AG08396 (cell line): Measurements from ENCODE around the gene SUSD2.
"Not testable (repeated sequence)": the region's sequence is repeated elsewhere in the genome, so short reads cannot be mapped to it uniquely, and the experiment has no call there.

Experiments
- DNase-seq: peaks from one replicate; pipeline ENCODE4 v3.0.0; 2012; ENCODE audit warnings: low spot score, mixed read lengths

The SUSD2 gene

DNA sequence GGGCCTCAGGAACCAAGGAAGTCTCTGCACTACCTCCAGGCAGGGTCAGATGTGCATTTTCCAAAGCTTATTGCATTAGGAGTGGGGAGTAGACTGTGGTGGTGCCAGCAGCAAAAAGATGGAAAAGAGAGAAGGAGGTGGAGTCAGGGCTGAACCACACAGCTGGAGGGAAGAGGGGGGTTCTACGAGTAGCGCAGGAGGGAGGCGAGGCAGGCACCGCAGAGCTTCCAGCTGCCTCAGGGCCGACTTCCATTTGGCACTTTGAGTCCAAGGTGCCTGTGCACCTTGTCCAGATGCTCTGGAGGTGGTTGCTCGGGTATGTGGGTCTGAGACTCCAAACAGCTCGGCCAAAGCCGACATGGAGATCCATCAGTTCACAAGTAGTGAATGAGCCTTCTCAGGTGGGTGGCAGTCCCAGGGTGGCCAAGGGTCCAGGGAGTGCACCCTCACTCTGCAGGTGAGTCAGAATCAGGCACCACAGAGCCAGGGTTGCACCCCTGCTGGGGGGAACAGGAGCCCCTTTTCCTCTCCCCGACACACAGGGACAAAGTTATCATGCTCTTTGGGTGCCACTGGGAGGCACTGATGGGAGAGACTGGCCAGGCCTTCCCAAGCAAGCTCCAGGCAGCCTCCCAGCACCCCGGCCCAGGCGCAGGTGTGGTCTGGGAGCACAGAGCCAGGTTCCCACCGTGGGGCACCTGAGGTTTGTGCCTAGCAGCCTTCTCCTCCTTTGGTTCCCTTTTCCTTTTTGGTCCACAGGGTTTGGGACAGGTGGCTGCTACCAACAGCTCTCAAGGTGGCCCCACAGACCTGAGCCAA is 33.4 kb downstream of the SUSD2 start:
- DNase-seq: no peak

DNA sequence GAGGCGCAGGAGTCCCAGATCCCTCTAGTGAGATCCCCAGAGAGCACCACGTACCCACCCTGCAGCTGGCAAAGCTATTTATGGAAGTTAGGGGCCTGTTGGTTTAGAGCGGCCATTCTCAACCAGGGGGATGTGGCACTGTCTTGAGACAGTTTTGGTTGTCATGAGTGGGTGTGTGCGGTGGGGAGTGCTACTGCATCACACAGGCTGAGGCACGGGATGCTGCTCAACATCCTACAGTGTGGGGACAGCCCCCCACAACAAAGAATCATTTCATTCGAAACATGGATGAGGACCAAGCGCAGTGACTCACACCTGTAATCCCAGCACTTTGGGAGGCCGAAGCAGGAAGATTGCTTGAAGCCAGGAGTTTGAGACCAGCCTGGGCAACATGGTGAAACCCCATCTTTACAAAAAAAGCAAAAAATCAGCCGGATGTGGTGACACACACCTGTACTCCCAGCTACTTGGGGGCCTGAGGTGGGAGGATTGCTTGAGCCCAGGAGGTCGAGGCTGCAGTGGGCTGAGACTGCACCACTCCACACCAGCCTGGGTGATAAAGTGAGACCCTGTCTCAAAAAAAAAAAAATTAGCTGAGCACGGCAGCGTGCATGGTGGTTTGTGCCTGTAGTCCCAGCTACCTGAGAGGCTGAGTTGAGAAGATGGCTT is 35.4 kb downstream of the SUSD2 start:
- DNase-seq: no peak

DNA sequence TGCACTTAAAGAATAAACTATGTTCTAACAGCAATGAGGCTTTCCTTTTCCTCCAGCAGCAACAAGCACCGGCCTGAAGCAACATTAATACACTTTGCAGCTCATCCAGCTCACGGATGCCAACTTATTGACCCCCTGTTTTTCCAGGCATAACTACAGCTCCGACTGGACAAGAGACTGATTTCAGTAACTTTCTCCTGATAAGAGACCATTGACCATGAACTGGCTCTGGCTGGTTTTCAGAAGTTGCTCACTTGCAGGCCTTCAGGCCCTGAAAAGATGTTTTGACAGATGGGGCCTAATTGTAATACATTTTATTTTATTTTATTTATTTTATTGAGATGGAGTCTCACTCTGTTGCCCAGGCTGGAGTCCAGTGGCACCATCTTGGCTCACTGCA is 36.1 kb downstream of the SUSD2 start:
- no peak for DNase-seq

DNA sequence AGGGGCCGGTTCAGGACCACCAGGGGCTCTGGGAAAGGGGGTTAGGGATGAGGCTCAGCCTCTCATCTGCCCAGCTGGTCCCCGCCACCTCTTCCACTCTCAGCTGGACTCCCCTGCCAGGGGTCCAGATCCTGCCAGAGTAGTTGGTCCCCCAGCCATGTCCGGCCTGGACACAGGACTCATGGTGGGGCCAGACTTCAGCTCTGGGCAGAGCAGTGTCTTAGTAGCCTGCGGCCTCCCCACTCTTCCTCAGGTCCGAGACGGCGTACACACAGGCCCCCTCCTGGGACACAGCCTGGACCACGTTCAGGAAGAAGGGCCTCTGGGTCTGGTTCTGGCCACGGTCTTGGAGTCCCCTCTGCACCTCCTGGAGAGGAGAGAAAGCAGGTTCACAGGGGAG is 38.5 kb downstream of the SUSD2 start:
- DNase-seq: no peak

DNA sequence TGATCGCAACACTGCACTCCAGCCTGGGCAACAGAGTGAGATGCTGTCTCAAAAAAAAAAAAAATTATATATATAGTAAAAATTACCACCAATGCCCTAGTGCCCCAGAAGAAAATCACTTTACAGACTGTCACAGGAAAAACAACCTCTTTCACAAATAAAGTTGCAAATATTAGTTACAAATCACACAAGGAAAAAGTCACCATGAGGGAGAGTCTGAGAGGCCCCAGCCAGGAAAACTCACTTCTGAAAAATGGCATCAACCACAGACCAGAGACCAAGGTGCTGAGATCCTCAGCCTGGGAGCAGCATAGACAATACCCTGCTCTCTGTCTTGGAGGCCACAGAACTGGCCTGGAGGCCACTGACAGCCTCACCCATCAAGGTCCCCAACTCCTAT is 43.2 kb downstream of the SUSD2 start:
- no peak for DNase-seq

DNA sequence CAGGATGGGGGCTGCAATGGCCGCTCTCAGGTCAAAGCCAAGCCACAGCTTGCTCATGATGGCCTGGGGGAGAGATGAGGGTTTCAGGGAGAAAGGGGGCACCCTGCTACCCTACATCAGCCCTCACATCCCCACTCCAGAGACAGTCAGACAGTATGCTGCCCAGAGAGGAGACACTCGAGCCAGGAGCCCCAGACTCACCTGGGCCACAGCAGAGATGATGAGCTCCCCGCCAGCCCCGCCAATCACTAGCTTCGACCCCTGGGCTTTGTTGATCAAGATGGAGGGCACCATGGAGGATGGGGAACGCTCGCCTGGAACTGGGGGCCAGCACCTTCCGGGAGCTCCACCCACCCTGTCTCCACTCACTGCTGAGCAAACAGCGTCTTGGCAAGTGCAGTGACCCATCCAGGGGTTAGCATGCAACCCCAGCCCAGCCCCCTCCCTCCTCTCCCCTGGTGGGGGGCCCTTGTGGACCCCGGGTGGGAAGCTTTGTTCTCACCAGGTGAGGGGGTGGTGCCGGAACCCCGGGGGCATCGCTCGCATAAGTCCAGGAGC is 43.8 kb downstream of the SUSD2 start:
- no peak for DNase-seq

DNA sequence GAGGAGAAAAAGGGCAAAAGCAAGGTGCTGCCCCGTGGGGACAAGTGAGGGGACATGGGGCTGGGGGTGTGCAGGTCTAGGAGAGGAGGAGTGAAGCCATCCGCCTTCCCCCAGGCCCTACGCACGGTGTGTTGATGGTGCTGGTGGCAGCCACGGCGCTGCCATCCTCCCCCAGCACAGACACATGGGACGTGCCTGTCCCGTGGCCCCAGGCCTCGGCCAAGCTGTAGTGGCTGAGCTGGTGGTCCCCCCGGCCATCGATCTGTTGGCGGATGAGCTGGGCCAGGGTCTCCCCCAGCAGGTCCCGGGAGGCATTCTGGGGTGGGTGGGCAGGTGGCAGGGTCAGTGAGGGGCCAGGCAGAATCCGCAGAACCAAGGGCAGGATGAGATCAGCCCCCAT is 44.7 kb downstream of the SUSD2 start:
- no peak for DNase-seq

DNA sequence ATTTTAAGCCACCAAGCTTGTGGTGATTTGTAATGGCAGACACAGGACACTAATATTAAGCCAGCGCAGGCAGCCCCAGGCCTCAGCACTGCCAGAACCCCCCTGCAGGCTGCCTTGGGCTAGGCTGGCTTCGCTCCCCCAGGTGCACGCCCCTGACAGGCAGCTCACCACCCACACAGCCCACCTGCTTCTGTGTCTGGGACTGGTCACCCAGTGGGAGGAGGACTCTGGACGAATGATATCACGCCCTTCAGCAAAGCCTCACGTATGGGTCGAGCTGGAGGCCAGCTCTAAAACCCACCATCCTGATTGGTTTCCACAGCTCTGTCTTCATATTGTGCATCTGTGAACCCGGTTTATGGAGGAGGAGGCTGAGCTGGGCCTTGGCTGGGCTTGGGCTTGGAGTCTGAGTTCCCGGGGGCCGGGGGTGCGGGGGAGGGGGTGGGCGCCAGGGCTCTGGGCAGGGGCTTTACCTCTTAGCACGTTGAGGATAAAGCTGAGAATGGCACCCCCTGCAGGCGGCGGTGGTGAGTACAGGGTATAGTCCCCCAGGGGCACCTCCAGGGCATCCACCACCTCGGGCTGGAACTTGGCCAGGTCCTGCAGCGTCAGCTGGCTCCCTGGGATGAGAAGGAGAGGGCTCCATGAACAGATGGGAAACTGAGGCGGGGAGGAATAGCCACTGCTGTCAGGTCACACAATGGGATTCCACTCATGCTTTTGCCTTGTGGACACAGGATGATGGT is 49.8 kb downstream of the SUSD2 start:
- DNase-seq: no peak

DNA sequence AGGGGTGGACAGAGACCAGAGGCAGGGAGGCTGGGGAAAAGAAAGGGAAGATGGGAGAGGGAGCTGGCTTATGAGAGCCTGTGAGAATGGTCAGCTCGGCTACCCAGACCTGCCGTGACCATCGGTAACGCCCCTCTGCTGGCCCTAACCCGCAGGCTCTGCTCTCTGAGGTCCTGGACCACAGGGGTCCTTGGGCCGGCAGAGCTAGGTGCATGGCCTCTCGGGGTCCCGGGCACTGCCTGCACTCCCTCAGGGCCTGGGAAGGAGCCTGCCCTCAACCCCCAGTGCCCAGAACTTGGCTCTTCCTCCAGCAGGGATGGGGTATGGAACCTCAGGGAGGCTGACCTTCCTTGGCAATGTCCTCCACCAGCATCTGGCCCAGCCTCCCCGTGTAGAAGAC is 50.4 kb downstream of the SUSD2 start:
- DNase-seq: no peak

DNA sequence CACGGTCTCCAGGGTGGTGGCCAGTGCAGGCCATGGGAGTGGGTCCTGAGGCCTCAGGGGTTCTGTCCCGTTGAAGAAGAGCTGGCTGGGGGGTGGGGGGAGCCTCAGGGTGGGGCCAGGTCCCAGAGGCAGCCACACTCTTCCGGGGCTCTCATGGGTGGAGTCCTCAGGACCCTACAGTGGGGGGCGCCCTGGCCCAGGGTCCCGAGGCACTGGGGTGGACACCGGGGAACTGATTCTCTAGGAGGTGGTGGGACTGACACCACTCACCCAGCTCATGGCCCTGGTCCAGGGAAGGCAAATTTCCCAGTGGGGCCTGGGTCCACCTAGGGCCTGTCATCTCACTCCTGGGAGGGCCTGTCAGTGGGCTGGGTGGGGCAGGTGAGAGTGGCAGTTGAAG is 50.8 kb downstream of the SUSD2 start:
- DNase-seq: no peak

DNA sequence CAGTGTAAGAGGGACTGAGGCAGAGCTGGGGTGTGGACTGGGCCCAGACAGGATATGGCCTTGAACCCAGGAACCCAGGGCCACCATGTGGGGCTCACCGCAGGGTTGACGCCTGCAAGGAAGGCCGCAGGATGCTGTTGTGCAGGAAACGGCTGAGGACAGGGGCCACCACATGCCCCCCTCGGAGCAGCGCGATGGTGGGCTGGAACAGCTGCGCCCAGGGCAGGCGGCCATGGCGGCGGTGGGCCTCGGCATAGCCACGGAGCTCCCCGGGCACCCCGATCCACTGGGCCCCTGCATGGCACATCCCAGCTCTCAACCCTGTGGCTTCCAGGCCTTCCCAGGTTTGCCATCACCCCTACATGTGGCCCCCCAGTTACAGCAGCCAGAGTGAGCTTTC is 51.4 kb downstream of the SUSD2 start:
- no peak for DNase-seq

DNA sequence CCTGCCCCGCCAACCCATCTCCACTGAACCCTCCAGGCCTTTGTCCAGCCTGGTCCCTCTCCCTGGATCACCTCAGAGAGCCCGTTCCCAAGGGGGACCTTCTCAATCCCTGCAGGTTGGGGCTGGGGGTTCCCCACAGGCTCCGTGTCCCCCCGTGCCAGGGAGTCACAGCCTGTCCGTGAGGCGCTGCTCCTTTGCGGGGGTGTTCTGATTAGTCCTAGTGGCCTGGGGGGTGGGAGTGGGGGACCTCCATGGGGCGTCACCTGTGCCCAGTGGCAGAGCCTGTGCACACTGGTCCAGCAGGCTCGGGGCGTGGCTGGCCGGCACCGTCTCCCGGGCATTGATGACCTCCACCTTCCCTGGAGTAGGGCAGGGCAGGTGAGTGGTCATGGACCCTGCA is 51.9 kb downstream of the SUSD2 start:
- DNase-seq: no peak

DNA sequence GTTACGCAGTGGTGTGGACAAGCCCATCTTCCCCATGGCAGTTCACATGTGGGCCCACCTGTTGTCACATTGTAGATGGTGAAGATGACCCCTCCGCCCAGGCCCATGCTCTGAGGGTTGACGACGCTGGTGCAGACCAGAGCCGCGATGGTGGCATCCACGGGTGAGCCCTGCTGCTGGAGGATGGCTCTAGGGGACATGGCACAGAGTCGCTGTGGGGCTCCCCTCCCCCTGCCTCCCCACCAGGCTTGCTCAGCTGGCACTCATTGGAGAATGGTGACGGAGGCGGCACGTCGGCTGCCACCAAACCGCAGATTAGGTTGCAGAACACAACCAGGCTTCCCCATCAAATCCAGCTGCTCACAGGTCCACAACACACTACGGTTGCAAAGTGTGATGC is 52.5 kb downstream of the SUSD2 start:
- no peak for DNase-seq

DNA sequence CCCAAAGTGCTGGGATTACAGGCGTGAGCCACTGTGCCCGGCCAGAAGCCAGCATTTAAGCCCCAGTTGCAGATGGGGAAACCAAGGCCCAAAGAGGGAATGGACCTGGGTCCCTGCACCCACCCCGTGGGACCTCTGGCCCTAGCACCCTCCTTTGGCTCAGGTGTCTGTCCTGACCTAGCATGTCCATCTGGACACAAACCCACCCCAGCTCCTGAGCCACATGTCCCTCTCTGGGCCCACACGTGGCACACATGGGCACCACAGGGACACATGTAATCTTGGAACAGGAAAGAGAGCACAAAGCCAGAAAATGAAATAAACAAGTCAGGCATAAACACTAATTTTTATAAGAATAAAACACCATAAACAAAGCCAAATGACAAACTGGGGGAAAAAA is 54.0 kb downstream of the SUSD2 start:
- DNase-seq: no peak

DNA sequence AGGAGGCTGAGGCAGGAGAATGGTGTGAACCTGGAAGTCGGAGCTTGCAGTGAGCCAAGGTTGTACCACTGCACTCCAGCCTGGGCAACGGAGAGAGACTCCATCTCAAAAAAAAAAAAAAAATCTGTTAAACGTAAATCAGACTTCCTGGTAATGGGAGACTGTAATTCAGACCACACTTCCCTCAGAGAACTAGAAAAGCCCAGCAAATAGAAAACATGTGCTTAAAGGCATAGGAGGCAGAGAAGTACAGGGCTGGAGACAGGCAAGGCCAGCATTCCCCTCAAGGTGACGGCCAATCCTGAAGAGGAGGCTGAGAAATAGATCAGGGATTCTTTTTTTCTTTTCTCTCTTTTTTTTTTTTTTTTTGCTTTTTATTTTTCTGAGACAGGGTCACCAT is 55.4 kb downstream of the SUSD2 start:
- DNase-seq: no peak

DNA sequence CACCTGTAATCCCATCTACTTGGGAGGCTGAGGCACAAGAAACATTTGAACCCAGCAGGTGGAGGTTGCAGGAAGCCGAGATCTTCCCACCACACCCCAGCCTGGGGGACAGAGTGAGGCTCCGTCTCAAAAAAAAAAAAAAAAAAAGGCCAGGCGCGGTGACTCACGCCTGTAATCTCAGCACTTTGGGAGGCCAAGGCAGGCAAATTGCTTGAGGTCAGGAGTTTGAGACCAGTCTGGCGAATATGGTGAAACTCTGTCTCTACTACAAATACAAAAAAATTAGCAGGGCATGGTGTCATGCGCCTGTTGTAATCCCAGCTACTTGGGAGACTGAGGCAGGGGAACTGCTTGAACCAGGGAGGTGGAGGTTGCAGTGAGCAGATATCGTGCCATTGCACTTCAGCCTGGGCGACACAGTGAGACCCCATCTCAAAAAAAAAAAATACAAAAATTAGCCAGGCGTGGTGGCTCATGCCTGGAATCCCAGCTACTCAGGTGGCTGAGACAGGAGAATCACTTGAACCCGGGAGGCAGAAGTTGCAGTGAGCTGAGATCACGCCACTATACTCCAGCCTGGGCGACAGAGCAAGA is 56.9 kb downstream of the SUSD2 start:
- DNase-seq: not testable (repeated sequence)
